GM12891 (cell line): ENCODE measurements around the gene FAM221B.

Experiments
- PAX5 ChIP-seq: IDR thresholded peaks from 2 replicates; pipeline ENCODE4 v1.6.1; 2011; ENCODE audit warnings: low read length, moderate library complexity, mild to moderate bottlenecking; ENCODE audit not compliant: insufficient read depth, severe bottlenecking
- POLR2A ChIP-seq: IDR thresholded peaks from 2 replicates; pipeline ENCODE4 v1.6.1; 2011; ENCODE audit warnings: low read depth, low read length, control low read depth
- POLR2AphosphoS5 ChIP-seq: IDR thresholded peaks from 2 replicates; pipeline ENCODE4 v1.6.1; 2011; ENCODE audit warnings: low read depth, low read length, control low read depth
- POU2F2 ChIP-seq: IDR thresholded peaks from 2 replicates; pipeline ENCODE4 v1.6.1; 2011; ENCODE audit warnings: low read depth, mild to moderate bottlenecking, control low read depth, low read length, moderate library complexity
- SPI1 ChIP-seq: IDR thresholded peaks from 2 replicates; pipeline ENCODE4 v1.6.1; 2011; ENCODE audit warnings: low read depth, low read length, control low read depth
- TAF1 ChIP-seq: IDR thresholded peaks from 2 replicates; pipeline ENCODE4 v1.6.1; 2011; ENCODE audit warnings: low read depth, low read length, control low read depth

DNA sequence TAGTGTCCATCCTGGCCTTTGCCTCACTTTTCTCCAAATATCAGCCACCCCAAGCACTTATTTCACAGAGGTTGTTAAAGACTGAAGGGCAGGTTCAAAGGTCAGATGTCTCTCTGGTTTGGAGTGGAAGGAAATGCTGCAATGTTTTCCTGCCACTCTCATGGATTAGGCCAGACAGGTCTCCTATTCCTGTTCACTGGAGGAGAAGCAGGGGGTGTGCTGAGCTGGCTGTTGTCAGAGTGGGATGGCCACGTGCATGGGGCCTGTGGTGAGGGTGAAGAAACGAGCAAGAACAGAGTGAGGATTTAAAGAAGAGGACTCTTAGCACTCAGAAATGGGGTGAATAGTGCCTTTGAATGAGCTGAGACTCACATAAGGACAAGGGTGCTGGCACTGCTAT lies 7.2 kb upstream of the FAM221B start:
- TF ChIP-seq POLR2A: no peak
- no peak for TF ChIP-seq TAF1
- no peak for TF ChIP-seq POLR2AphosphoS5
- TF ChIP-seq SPI1: no peak
- TF ChIP-seq POU2F2: no peak
- TF ChIP-seq PAX5: no peak
